ENCODE data around the gene OR1B1. TPM values are rescaled to one million over a fixed set of nuclear protein-coding genes. Genes with fewer than 3 reads are reported as not detected.

The OR1B1 gene
- total RNA-seq, 2 donors from 2014 or later = not detected

DNA sequence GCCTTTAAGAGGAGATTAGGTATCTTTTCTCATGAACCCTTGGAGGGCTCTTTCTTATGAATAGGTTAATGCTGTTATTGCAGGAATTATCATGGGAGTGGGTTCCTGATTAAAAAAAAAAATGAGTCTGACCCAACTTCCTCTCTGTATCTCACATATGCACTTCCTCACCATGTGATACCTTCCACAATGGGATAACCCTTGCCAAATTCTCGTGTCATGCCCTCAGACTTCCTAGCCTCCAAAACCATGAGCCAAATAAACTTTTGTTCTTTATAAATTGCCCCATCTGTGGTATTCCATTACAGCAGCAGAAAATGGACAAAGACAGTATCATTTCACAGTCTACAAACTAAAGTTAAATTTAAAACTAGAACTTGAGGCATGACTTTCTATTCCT is 1.0 kb downstream of the OR1B1 start:
- no peak for DNase-seq (ENCODE audit: low spot score)
- ATAC-seq (ENCODE audit: insufficient number of reproducible peaks, low FRiP score, low read depth) = no peak
- Histone ChIP-seq H3K9me3 (no peaks in the 10 kb centered on the region), H3K27me3 (replicated peaks; ENCODE audit: insufficient read depth) (no peaks in the 10 kb centered on the region), H3K36me3 (no peaks in the 10 kb centered on the region), H3K4me1 (ENCODE audit: control insufficient read depth in 1 of 2, low read depth in 2 of 2) (no peaks in the 10 kb centered on the region), H3K4me3 (no peak overlapping the region), H3K27ac (no peak overlapping the region)
- no peak for TF ChIP-seq CTCF (IDR thresholded peaks at IDR 0.05)

GRCh38 chr9:122642226-122642625 is 15.2 kb downstream of the OR1B1 start:
- H3K36me3 ChIP-seq = no peaks in the 10 kb centered on the region
- no peak for ATAC-seq (ENCODE audit: insufficient number of reproducible peaks, low FRiP score, low read depth)
- no peak overlapping the region for H3K27ac ChIP-seq
- H3K9me3 ChIP-seq = peaks cover 6% of the 10 kb centered on the region
- DNase-seq (ENCODE audit: low spot score) = no peak
- H3K4me3 ChIP-seq = no peak overlapping the region
- no peaks in the 10 kb centered on the region for H3K27me3 ChIP-seq (replicated peaks; ENCODE audit: insufficient read depth)
- no peak for TF ChIP-seq CTCF (IDR thresholded peaks at IDR 0.05)
- no peaks in the 10 kb centered on the region for H3K4me1 ChIP-seq (ENCODE audit: control insufficient read depth in 1 of 2, low read depth in 2 of 2)

- Histone ChIP-seq H3K4me3 (no peak overlapping the region), H3K4me1 (ENCODE audit: control insufficient read depth in 1 of 2, low read depth in 2 of 2) (no peaks in the 10 kb centered on the region), H3K27me3 (replicated peaks; ENCODE audit: insufficient read depth) (no peaks in the 10 kb centered on the region), H3K36me3 (no peaks in the 10 kb centered on the region), H3K27ac (no peak overlapping the region), H3K9me3 (no peaks in the 10 kb centered on the region)
- TF ChIP-seq CTCF (IDR thresholded peaks at IDR 0.05) = no peak
- ATAC-seq (ENCODE audit: insufficient number of reproducible peaks, low FRiP score, low read depth) (no peak), DNase-seq (ENCODE audit: low spot score) (no peak)
Observed at GRCh38 chr9:122619996-122620395, 37.4 kb downstream of the OR1B1 start.

DNA sequence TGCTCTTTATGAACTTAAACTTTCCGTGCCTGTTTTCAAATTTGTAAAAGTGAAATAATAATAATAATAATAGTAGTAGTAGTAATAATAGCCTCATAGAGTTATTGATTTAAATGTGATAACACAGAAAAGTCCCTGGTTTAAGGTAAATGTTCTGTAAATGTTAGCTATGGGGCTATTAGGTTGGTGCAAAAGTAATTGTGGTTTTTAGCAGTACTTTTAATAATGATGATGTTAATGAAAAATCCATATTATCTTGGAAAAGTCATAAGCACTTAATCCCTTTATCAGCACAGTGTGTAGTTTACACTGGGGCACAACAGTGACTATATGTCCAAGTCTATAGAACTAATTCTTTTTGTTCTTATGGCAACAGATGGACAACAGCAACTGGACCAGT is 43.1 kb downstream of the OR1B1 start, which contains the start of gene OR1Q1:
Gene OR1Q1, plus strand, starts transcription at position 377 of the 400 bp plus-strand sequence. Its CDS starts 0 bp downstream, at position 377.
- Histone ChIP-seq H3K4me1 (ENCODE audit: control insufficient read depth in 1 of 2, low read depth in 2 of 2) (no peaks in the 10 kb centered on the region), H3K27me3 (replicated peaks; ENCODE audit: insufficient read depth) (no peaks in the 10 kb centered on the region), H3K4me3 (no peak within 1 kb of the TSS), H3K36me3 (no peaks in the 10 kb centered on the region), H3K9me3 (no peaks in the 10 kb centered on the region), H3K27ac (no peak within 1 kb of the TSS)
- TF ChIP-seq CTCF (IDR thresholded peaks at IDR 0.05) = no peak
- no peak for DNase-seq (ENCODE audit: low spot score)
- ATAC-seq (ENCODE audit: insufficient number of reproducible peaks, low FRiP score, low read depth) = no peak

DNA sequence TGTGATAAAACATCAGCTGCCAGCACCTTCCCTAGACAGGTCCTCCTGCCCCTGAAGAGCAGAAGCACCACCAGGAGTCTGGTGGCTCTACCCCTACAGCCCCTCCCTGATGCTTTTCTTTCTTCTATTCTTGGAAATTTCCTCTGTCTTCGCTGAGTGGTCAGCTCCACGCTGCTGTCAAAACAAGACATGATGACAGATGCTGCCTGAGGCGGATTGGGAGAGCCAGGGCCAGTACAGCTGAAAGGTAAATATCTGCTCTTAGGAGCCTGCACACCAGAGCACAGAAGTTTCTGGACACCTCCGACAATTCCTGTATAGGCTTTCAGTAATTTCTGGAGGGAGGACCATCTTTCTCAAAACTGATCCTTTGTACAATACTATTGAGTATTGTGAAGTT is 47.6 kb downstream of the OR1B1 start:
- DNase-seq (ENCODE audit: low spot score) = no peak
- TF ChIP-seq CTCF (IDR thresholded peaks at IDR 0.05) = no peak

More for the DNA sequence above, 47.6 kb downstream of the OR1B1 start:
- no peaks in the 10 kb centered on the region for H3K9me3 ChIP-seq
- no peak overlapping the region for H3K27ac ChIP-seq
- no peaks in the 10 kb centered on the region for H3K36me3 ChIP-seq
- H3K4me3 ChIP-seq = no peak overlapping the region
- no peaks in the 10 kb centered on the region for H3K4me1 ChIP-seq (ENCODE audit: control insufficient read depth in 1 of 2, low read depth in 2 of 2)
- no peak for ATAC-seq (ENCODE audit: insufficient number of reproducible peaks, low FRiP score, low read depth)
- H3K27me3 ChIP-seq (replicated peaks; ENCODE audit: insufficient read depth) = no peaks in the 10 kb centered on the region

All from thoracic aorta (tissue), 2 donors.